ENCODE measurements around the gene CC2D2A. TPM values are rescaled to one million over a fixed set of nuclear protein-coding genes. Genes with fewer than 3 reads are reported as not detected.

Gene CC2D2A
- total RNA-seq, 1 donor from 2014 or later, result 7.8 TPM

DNA sequence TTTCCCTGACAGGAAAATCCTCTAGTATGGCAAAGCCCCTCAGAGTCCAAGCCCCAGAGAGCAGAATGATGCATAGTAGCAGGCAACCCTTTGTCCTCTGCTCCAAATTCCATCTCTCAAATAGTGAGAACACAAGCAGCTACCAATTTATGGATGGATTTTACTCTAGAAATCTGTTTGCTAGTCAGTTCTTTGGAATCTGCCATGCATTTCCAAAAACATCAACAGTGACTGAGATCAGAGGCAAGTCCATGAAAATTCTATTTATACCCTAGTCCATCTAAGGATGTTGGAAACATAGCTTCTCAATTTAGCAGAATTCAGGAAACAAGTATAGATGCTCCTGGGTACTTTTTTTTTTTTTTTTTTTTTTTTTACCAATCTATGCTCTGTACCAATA is 10.0 kb upstream of the CC2D2A start:
- Histone ChIP-seq H3K27ac (ENCODE audit: low read depth, low read length) (no peak overlapping the region), H3K9ac (ENCODE audit: low read depth in 1 of 3, low read length in 3 of 3) (no peak overlapping the region), H3K9me3 (ENCODE audit: control insufficient read depth in 3 of 3, low read length in 3 of 3) (no peaks in the 10 kb centered on the region), H3K4me1 (ENCODE audit: control insufficient read depth in 3 of 3, insufficient read depth in 3 of 3, low read length in 3 of 3) (peaks cover 0 to 4% (median 0%) of the 10 kb centered on the region in 3 donors), H3K4me3 (ENCODE audit: low read length in 3 of 3) (no peak overlapping the region), H3K36me3 (ENCODE audit: control insufficient read depth in 3 of 3, insufficient read depth in 3 of 3, low read length in 3 of 3) (no peaks in the 10 kb centered on the region), H3K27me3 (ENCODE audit: control insufficient read depth in 3 of 3, insufficient read depth in 3 of 3, low read length in 3 of 3) (no peaks in the 10 kb centered on the region)

DNA sequence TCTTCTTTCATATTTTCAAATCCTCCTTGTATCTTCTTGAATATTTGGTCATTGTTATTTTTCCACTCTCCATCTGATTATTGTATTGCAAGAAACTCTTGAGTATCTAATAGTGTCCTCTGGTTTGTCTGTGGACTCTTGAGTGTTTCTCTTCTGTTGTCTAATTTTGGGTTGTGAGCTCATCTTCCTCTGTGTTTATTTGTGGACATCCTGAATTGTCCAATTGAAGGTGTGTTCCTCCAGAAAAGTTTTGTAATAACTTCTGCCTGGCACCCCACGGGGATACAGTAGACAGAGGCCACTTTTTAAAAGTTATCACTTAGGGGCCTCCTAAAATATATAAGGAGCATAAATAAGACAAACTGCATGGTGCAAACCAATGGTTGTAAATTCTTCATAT is 3.1 kb upstream of the CC2D2A start:
- no peaks in the 10 kb centered on the region for H3K27me3 ChIP-seq (ENCODE audit: control insufficient read depth in 3 of 3, insufficient read depth in 3 of 3, low read length in 3 of 3)
- H3K36me3 ChIP-seq (ENCODE audit: control insufficient read depth in 3 of 3, insufficient read depth in 3 of 3, low read length in 3 of 3), result no peaks in the 10 kb centered on the region
- H3K4me1 ChIP-seq (ENCODE audit: control insufficient read depth in 3 of 3, insufficient read depth in 3 of 3, low read length in 3 of 3), result peaks cover 6 to 17% (median 10%) of the 10 kb centered on the region in 3 donors
- no peaks in the 10 kb centered on the region for H3K9me3 ChIP-seq (ENCODE audit: control insufficient read depth in 3 of 3, low read length in 3 of 3)
- no peak overlapping the region for H3K4me3 ChIP-seq (ENCODE audit: low read length in 3 of 3)
- H3K9ac ChIP-seq (ENCODE audit: low read depth in 1 of 3, low read length in 3 of 3), result no peak overlapping the region
- H3K27ac ChIP-seq (ENCODE audit: low read depth, low read length), result no peak overlapping the region

DNA sequence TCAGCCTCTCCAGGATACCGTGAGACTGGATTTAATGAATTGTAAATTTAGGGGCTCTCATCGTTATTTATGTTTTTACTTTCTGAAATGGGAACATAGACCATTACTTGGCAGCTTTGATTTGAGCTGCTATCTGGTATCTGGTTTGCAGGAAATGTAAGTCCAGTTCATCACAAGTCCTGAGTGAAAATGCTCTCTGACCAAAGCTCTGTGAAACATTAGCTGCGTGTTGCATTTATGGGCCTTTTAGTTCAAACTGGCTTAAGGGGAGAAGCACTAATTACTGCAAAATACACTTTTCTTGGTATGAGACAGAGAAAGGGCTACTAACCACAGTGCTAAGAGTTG is 420 bp downstream of the CC2D2A start:
- Histone ChIP-seq H3K9me3 (ENCODE audit: control insufficient read depth in 3 of 3, low read length in 3 of 3) (no peaks in the 10 kb centered on the region), H3K27ac (ENCODE audit: low read depth, low read length) (no peak overlapping the region), H3K36me3 (ENCODE audit: control insufficient read depth in 3 of 3, insufficient read depth in 3 of 3, low read length in 3 of 3) (no peaks in the 10 kb centered on the region), H3K4me1 (ENCODE audit: control insufficient read depth in 3 of 3, insufficient read depth in 3 of 3, low read length in 3 of 3) (peaks cover 6 to 17% (median 10%) of the 10 kb centered on the region in 3 donors), H3K4me3 (ENCODE audit: low read length in 3 of 3) (peak overlapping the region; percentile 76 to 90 (median 82)), H3K9ac (ENCODE audit: low read depth in 1 of 3, low read length in 3 of 3) (peak overlapping the region; percentile 58 to 77 (median 61)), H3K27me3 (ENCODE audit: control insufficient read depth in 3 of 3, insufficient read depth in 3 of 3, low read length in 3 of 3) (no peaks in the 10 kb centered on the region)

DNA sequence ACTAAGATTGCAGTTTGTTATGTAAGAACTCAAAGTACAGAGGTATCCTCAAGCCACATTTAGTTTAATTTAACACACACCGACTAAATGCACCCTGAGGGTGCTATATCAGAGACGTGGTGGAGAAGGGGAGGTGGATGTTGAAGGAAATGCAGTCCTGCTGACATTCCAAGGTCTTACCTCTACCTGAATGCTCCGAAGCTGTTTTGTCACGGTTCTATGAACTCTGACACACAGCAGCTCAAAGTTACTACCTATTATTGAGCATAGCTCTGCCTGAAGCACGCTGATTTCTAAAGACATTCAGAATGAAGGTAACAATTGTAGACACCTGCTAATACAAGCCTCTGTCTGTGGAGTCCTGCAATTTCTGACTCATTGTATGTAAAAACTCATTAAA is 6.7 kb downstream of the CC2D2A start:
- Histone ChIP-seq H3K9me3 (ENCODE audit: control insufficient read depth in 3 of 3, low read length in 3 of 3) (no peaks in the 10 kb centered on the region), H3K9ac (ENCODE audit: low read depth in 1 of 3, low read length in 3 of 3) (no peak overlapping the region), H3K36me3 (ENCODE audit: control insufficient read depth in 3 of 3, insufficient read depth in 3 of 3, low read length in 3 of 3) (peaks cover 0 to 7% (median 0%) of the 10 kb centered on the region in 3 donors), H3K27me3 (ENCODE audit: control insufficient read depth in 3 of 3, insufficient read depth in 3 of 3, low read length in 3 of 3) (no peaks in the 10 kb centered on the region), H3K27ac (ENCODE audit: low read depth, low read length) (no peak overlapping the region), H3K4me1 (ENCODE audit: control insufficient read depth in 3 of 3, insufficient read depth in 3 of 3, low read length in 3 of 3) (peaks cover 7 to 12% (median 8%) of the 10 kb centered on the region in 3 donors), H3K4me3 (ENCODE audit: low read length in 3 of 3) (no peak overlapping the region)

DNA sequence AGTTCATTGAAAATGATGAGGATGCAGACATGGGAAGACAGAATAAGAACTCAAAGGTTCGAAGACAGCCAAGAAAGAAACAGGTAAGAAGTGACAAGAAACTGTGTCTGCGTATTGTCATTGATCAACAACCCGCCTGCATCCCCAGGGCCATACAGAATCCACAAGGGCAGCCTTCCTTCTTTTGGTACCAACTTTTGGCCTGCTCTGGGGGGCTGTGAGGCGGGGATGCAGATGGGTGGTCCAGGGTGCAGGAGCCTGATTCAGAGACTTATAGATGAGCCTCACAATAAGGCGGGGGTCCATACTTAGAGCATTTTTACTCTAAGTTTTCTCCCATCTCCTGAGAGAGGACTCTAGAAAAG is 9.0 kb downstream of the CC2D2A start:
- H3K4me1 ChIP-seq (ENCODE audit: control insufficient read depth in 3 of 3, insufficient read depth in 3 of 3, low read length in 3 of 3), result peaks cover 7 to 12% (median 8%) of the 10 kb centered on the region in 3 donors
- peaks cover 0 to 7% (median 0%) of the 10 kb centered on the region in 3 donors for H3K36me3 ChIP-seq (ENCODE audit: control insufficient read depth in 3 of 3, insufficient read depth in 3 of 3, low read length in 3 of 3)
- no peaks in the 10 kb centered on the region for H3K9me3 ChIP-seq (ENCODE audit: control insufficient read depth in 3 of 3, low read length in 3 of 3)
- H3K4me3 ChIP-seq (ENCODE audit: low read length in 3 of 3), result no peak overlapping the region
- H3K27ac ChIP-seq (ENCODE audit: low read depth, low read length), result no peak overlapping the region
- no peak overlapping the region for H3K9ac ChIP-seq (ENCODE audit: low read depth in 1 of 3, low read length in 3 of 3)
- H3K27me3 ChIP-seq (ENCODE audit: control insufficient read depth in 3 of 3, insufficient read depth in 3 of 3, low read length in 3 of 3), result no peaks in the 10 kb centered on the region

DNA sequence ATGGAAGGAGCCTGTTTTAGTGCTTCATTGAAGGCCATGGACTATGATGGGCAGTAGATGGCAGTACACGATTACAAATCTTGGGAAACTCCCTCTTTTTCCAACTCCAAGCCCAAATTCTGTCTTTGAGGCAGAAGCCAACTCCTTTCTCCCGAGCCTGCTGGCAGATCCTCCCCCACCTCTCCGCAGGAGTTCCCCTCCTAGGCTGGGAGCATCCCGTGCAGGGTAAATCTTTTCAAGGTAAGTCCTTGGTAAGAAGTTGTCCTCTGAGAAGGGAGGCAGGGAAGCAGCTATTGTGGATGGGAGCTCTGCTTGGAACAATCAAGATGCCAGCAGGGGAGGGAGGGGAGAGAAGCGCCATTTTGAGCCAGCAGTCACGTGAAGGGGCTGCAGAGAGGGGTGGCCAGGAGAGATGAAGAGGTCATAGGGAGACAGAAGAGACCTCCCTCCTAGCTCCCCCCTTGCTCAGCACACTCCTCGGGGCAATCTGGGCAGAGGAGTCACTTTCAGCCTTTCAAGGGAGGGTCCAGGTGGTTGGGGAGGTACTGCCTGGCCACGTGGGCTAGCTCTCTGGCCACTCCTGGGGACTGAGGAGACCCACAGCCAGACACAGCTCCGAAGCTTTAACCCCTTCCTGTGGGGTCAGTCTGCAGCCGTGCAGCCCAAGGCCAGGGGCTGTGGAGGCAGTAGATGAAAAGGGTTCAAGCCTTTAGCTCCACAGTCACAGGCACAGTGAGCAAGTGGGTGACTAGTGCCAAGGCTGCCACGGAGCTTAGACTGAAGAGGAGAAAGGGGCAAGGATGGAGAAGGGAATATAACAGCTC is 9.6 kb downstream of the CC2D2A start:
- H3K36me3 ChIP-seq (ENCODE audit: control insufficient read depth in 3 of 3, insufficient read depth in 3 of 3, low read length in 3 of 3), result peaks cover 0 to 7% (median 0%) of the 10 kb centered on the region in 3 donors

DNA sequence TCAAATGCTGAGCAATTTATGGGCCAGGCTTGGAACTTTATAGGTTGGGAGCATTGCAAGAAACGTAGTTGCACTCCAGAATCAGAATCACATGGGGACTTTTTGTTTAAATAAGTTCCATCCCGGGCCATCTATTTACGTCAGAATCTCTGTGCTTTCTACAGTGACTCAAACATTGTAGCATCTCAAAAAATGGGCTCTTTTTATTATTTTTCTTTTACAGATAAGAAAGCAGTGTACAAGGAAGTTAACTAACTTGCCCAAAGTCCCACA is 10.2 kb downstream of the CC2D2A start:
- Histone ChIP-seq H3K27ac (ENCODE audit: low read depth, low read length) (no peak overlapping the region), H3K9me3 (ENCODE audit: control insufficient read depth in 3 of 3, low read length in 3 of 3) (no peaks in the 10 kb centered on the region)

More for the DNA sequence above, 9.6 kb downstream of the CC2D2A start:
- Histone ChIP-seq H3K4me1 (ENCODE audit: control insufficient read depth in 3 of 3, insufficient read depth in 3 of 3, low read length in 3 of 3) (peaks cover 7 to 12% (median 8%) of the 10 kb centered on the region in 3 donors), H3K9ac (ENCODE audit: low read depth in 1 of 3, low read length in 3 of 3) (peak overlapping the region; percentile 27 to 74 (median 34)), H3K27me3 (ENCODE audit: control insufficient read depth in 3 of 3, insufficient read depth in 3 of 3, low read length in 3 of 3) (no peaks in the 10 kb centered on the region), H3K4me3 (ENCODE audit: low read length in 3 of 3) (peak overlapping the region; percentile 49 to 73 (median 67)), H3K27ac (ENCODE audit: low read depth, low read length) (no peak overlapping the region), H3K9me3 (ENCODE audit: control insufficient read depth in 3 of 3, low read length in 3 of 3) (no peaks in the 10 kb centered on the region)

DNA sequence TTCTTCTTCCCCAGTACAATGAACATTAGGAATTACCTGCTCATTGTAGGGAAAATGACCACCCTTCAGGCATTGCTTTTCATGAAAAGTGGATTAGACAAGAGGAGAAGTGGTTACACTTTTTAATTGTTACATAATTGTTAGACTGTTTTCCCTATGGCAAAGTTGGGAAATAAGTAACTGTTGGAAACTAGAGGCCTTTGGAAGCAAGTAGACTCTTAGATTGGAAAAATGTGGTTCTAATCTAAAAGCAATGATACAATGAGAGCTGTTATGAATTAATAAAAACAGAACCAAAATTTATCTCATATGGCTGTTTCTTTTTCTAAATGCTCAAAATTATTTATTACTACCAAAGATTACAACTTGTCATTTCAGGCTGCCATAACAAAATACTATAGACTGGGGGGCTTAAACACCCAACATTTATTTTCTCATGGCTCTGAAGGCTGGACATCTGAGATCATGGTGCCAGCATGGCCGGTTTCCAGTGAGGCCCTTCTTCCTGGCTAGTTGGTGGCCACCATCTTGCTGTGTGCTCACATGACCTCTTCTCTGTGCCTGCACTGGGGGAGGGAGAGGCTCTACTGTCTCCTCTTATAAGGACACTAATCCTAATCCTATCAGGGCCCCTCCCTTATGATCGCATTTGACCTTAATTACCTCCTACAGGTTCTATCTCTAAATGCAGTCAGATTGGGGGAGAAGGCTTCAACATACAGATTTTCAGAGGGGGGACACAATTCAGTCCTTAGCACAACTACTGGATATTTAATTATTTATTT is 12.5 kb downstream of the CC2D2A start:
- Histone ChIP-seq H3K36me3 (ENCODE audit: control insufficient read depth in 3 of 3, insufficient read depth in 3 of 3, low read length in 3 of 3) (no peaks in the 10 kb centered on the region), H3K4me3 (ENCODE audit: low read length in 3 of 3) (no peak overlapping the region), H3K27me3 (ENCODE audit: control insufficient read depth in 3 of 3, insufficient read depth in 3 of 3, low read length in 3 of 3) (no peaks in the 10 kb centered on the region), H3K9me3 (ENCODE audit: control insufficient read depth in 3 of 3, low read length in 3 of 3) (no peaks in the 10 kb centered on the region), H3K27ac (ENCODE audit: low read depth, low read length) (no peak overlapping the region), H3K4me1 (ENCODE audit: control insufficient read depth in 3 of 3, insufficient read depth in 3 of 3, low read length in 3 of 3) (peaks cover 7 to 12% (median 8%) of the 10 kb centered on the region in 3 donors), H3K9ac (ENCODE audit: low read depth in 1 of 3, low read length in 3 of 3) (no peak overlapping the region)

More for the DNA sequence above, 10.2 kb downstream of the CC2D2A start:
- H3K36me3 ChIP-seq (ENCODE audit: control insufficient read depth in 3 of 3, insufficient read depth in 3 of 3, low read length in 3 of 3), result peaks cover 0 to 7% (median 0%) of the 10 kb centered on the region in 3 donors
- peak overlapping the region in 2 of 3 donors; percentile 67 to 73 for H3K4me3 ChIP-seq (ENCODE audit: low read length in 3 of 3)
- no peaks in the 10 kb centered on the region for H3K27me3 ChIP-seq (ENCODE audit: control insufficient read depth in 3 of 3, insufficient read depth in 3 of 3, low read length in 3 of 3)
- H3K4me1 ChIP-seq (ENCODE audit: control insufficient read depth in 3 of 3, insufficient read depth in 3 of 3, low read length in 3 of 3), result peaks cover 7 to 12% (median 8%) of the 10 kb centered on the region in 3 donors
- no peak overlapping the region for H3K9ac ChIP-seq (ENCODE audit: low read depth in 1 of 3, low read length in 3 of 3)

DNA sequence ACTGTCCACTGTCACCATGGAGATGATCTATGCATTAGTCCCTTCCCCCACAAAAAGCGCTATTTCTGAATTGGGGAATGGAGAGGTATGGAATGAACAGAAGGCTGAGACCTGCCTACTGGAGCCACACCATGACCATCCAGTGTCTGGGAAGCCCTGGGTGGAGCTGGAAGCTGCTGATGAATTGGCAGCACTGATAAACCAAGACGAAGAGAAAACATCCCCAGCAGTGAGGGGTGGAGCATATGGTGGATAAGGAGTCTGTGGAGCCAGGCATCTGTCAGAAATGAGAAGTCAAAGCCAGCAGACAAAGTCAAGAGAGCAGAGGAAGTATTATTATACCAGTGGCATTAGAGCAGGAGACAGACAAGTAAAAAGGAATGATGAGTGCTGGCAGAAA is 13.2 kb downstream of the CC2D2A start:
- Histone ChIP-seq H3K9ac (ENCODE audit: low read depth in 1 of 3, low read length in 3 of 3) (no peak overlapping the region), H3K27ac (ENCODE audit: low read depth, low read length) (no peak overlapping the region), H3K9me3 (ENCODE audit: control insufficient read depth in 3 of 3, low read length in 3 of 3) (no peaks in the 10 kb centered on the region), H3K4me1 (ENCODE audit: control insufficient read depth in 3 of 3, insufficient read depth in 3 of 3, low read length in 3 of 3) (peaks cover 7 to 12% (median 8%) of the 10 kb centered on the region in 3 donors), H3K4me3 (ENCODE audit: low read length in 3 of 3) (no peak overlapping the region), H3K36me3 (ENCODE audit: control insufficient read depth in 3 of 3, insufficient read depth in 3 of 3, low read length in 3 of 3) (no peaks in the 10 kb centered on the region), H3K27me3 (ENCODE audit: control insufficient read depth in 3 of 3, insufficient read depth in 3 of 3, low read length in 3 of 3) (no peaks in the 10 kb centered on the region)

DNA sequence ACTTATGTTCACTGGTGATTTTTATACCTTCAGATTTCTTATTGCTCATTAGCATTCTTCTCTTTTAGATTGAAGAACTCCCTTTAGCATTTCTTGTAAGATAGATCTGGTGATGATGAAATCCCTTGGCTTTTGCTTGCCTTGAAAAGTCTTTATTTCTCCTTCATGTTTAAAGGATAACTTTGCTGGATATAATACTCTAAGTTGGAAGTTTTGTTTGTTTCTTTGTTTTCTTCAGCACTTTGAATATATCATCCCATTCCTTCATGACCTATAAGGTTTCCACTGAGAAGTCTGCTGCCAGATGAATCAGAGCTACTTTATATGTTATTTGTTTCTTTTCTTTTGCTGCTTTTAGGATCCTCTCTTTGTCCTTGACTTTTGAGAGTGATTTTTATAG is 18.5 kb downstream of the CC2D2A start:
- no peaks in the 10 kb centered on the region for H3K36me3 ChIP-seq (ENCODE audit: control insufficient read depth in 3 of 3, insufficient read depth in 3 of 3, low read length in 3 of 3)
- no peak overlapping the region for H3K4me3 ChIP-seq (ENCODE audit: low read length in 3 of 3)
- H3K27me3 ChIP-seq (ENCODE audit: control insufficient read depth in 3 of 3, insufficient read depth in 3 of 3, low read length in 3 of 3), result no peaks in the 10 kb centered on the region
- H3K9ac ChIP-seq (ENCODE audit: low read depth in 1 of 3, low read length in 3 of 3), result no peak overlapping the region
- H3K27ac ChIP-seq (ENCODE audit: low read depth, low read length), result no peak overlapping the region
- peaks cover 0 to 3% (median 0%) of the 10 kb centered on the region in 3 donors for H3K4me1 ChIP-seq (ENCODE audit: control insufficient read depth in 3 of 3, insufficient read depth in 3 of 3, low read length in 3 of 3)
- H3K9me3 ChIP-seq (ENCODE audit: control insufficient read depth in 3 of 3, low read length in 3 of 3), result no peaks in the 10 kb centered on the region

All from skeletal muscle tissue (tissue), 4 donors.